ENCODE data around the gene RFC2.

Gene RFC2

GRCh38 chr7:74269757-74270277, 15.6 kb upstream of the RFC2 start:
- TF ChIP-seq RAD21 (IDR thresholded peaks at IDR 0.05; ENCODE audit: low read depth) (no peak), TCF12 (IDR thresholded peaks at IDR 0.05; ENCODE audit: low read depth) (no peak), REST (IDR thresholded peaks at IDR 0.05; ENCODE audit: low read depth) (no peak), NFIC (IDR thresholded peaks at IDR 0.05) (peak; percentile 32), CREB1 (IDR thresholded peaks at IDR 0.05; ENCODE audit: low read depth) (no peak), FOXM1 (IDR thresholded peaks at IDR 0.05; ENCODE audit: borderline replicate concordance, low read depth) (no peak), EGR1 (IDR thresholded peaks at IDR 0.05) (no peak), MAX (IDR thresholded peaks at IDR 0.05) (peak; percentile 42; the same call in 1 of the 2 replicates), TEAD4 (IDR thresholded peaks at IDR 0.05) (peak; percentile 66), ZBTB7A (IDR thresholded peaks at IDR 0.05; ENCODE audit: low read depth) (no peak), TAF1 (IDR thresholded peaks at IDR 0.05; ENCODE audit: low read depth) (no peak), EP300 (IDR thresholded peaks at IDR 0.05; ENCODE audit: borderline replicate concordance) (no peak)
- TF ChIP-seq, protein P1, sequence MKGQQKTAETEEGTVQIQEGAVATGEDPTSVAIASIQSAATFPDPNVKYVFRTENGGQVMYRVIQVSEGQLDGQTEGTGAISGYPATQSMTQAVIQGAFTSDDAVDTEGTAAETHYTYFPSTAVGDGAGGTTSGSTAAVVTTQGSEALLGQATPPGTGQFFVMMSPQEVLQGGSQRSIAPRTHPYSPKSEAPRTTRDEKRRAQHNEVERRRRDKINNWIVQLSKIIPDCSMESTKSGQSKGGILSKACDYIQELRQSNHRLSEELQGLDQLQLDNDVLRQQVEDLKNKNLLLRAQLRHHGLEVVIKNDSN (IDR thresholded peaks at IDR 0.05) = no peak

GRCh38 chr7:74267756-74268565, 13.8 kb upstream of the RFC2 start:
- TF ChIP-seq CREB1 (IDR thresholded peaks at IDR 0.05; ENCODE audit: low read depth) (no peak), EP300 (IDR thresholded peaks at IDR 0.05; ENCODE audit: borderline replicate concordance) (no peak), EGR1 (IDR thresholded peaks at IDR 0.05) (no peak), NFIC (IDR thresholded peaks at IDR 0.05) (no peak), TCF12 (IDR thresholded peaks at IDR 0.05; ENCODE audit: low read depth) (no peak), ZBTB7A (IDR thresholded peaks at IDR 0.05; ENCODE audit: low read depth) (no peak), TAF1 (IDR thresholded peaks at IDR 0.05; ENCODE audit: low read depth) (no peak), MAX (IDR thresholded peaks at IDR 0.05) (no peak)
- TF ChIP-seq, protein P1 (IDR thresholded peaks at IDR 0.05) = no peak

DNA sequence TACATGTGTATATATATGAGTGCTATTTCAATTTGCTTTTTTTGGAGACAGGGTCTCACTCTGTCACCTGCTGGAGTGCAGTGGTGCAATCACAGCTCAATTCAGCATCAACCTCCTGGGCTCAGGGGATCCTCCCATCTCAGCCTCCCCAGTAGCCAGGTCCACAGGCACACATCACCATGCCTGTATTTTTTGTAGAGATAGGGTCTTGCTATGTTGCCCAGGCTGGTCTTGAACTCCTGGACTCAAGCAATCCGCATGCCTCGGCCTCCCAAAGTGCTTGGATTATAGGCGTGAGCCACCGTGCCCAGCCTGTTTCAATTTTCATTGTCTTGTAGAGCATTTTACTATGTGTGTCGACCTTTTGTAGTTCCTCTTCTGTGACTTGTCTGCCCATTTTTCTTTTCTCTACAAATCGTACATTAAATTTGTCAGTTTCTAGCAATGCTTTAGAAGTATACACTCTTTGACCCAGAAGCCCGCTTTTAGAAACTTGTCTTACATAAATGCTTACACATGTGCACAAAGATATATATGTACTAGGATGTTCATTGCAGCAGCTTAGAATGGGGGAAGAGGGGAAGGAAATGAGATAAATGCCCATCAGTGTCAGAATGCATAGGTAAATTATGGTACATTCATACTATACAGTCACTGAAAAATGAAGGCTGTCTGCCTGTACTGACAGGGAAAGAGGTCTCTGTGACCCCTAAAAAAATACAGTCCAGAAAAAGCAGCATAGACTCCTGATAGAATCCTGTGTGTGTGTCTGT, 12.2 kb upstream of the RFC2 start:
- no peak for TF ChIP-seq NFIC (IDR thresholded peaks at IDR 0.05)

- TF ChIP-seq MAX (IDR thresholded peaks at IDR 0.05) (no peak), REST (IDR thresholded peaks at IDR 0.05; ENCODE audit: low read depth) (peak; percentile 60; the same call in 1 of the 2 replicates)
Observed at GRCh38 chr7:74263399-74264120, 9.4 kb upstream of the RFC2 start.

- TF ChIP-seq CEBPB (IDR thresholded peaks at IDR 0.05) (no peak), REST (IDR thresholded peaks at IDR 0.05; ENCODE audit: low read depth) (no peak), TCF12 (IDR thresholded peaks at IDR 0.05; ENCODE audit: low read depth) (no peak), EP300 (IDR thresholded peaks at IDR 0.05; ENCODE audit: borderline replicate concordance) (no peak), TEAD4 (IDR thresholded peaks at IDR 0.05) (no peak), RAD21 (IDR thresholded peaks at IDR 0.05; ENCODE audit: low read depth) (no peak), ZBTB7A (IDR thresholded peaks at IDR 0.05; ENCODE audit: low read depth) (no peak), CREB1 (IDR thresholded peaks at IDR 0.05; ENCODE audit: low read depth) (no peak), FOXM1 (IDR thresholded peaks at IDR 0.05; ENCODE audit: borderline replicate concordance, low read depth) (no peak)
- TF ChIP-seq, protein P1 (IDR thresholded peaks at IDR 0.05) = no peak
Observed at GRCh38 chr7:74262639-74263398, 8.6 kb upstream of the RFC2 start.
